Suprapubic skin (tissue), 4 donors: ENCODE results near the gene ZBTB16.

Experiments
- EP300 ChIP-seq: sonication (generic); formaldehyde crosslinking; IDR thresholded peaks from one replicate; pipeline ENCODE4 v1.6.1; 2017; ENCODE audit warnings: antibody characterized with exemption
- POLR2AphosphoS5 ChIP-seq, 3 donors: sonication (generic); formaldehyde crosslinking; IDR thresholded peaks; one replicate each; pipeline ENCODE4 v1.6.1; 2017; ENCODE audit warnings: antibody characterized with exemption in 3 of 3
- TF ChIP-seq, protein P1 (sequence below), 2 donors: fragments of 200-600 bp in 1 of 2; fragments of 450-650 bp in 1 of 2; sonication (generic) in 1 of 2; IDR thresholded peaks; one replicate each; pipeline ENCODE4 v1.5.1; 2016 to 2019; ENCODE audit warnings: antibody characterized with exemption in 2 of 2, mild to moderate bottlenecking in 1 of 2, moderate library complexity in 1 of 2

DNA sequence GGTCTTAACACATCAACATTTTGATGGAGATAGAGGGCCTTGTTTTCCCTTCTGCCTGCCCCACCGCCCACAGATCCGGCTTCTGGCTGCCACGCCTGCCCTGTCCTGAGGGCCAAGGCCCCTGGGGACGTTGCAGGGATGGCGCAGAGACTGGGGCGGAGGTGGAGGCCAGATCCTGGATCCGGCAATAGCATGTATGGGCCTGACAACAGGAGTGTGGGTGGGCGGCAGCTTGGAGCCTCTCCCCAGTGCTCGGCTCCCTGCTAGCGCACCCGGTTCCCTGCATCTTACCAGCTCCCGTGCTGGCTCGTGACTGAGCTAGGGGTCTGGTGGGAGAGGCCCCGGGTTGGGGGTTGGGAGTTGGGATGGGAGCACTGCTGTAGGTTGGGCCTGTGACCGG, 95.6 kb downstream of the ZBTB16 start:
- TF ChIP-seq, protein P1, sequence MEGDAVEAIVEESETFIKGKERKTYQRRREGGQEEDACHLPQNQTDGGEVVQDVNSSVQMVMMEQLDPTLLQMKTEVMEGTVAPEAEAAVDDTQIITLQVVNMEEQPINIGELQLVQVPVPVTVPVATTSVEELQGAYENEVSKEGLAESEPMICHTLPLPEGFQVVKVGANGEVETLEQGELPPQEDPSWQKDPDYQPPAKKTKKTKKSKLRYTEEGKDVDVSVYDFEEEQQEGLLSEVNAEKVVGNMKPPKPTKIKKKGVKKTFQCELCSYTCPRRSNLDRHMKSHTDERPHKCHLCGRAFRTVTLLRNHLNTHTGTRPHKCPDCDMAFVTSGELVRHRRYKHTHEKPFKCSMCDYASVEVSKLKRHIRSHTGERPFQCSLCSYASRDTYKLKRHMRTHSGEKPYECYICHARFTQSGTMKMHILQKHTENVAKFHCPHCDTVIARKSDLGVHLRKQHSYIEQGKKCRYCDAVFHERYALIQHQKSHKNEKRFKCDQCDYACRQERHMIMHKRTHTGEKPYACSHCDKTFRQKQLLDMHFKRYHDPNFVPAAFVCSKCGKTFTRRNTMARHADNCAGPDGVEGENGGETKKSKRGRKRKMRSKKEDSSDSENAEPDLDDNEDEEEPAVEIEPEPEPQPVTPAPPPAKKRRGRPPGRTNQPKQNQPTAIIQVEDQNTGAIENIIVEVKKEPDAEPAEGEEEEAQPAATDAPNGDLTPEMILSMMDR (IDR thresholded peaks at IDR 0.05) = no peak
- TF ChIP-seq POLR2AphosphoS5 (IDR thresholded peaks at IDR 0.05) = no peak
- no peak for TF ChIP-seq EP300
